GM18511 (cell line): Measurements from ENCODE around the gene MATK.
"Not testable (repeated sequence)": the region's sequence is repeated elsewhere in the genome, so short reads cannot be mapped to it uniquely, and the experiment has no call there.

Source experiments
- ATAC-seq: cut with Tn5 transposase; IDR thresholded peaks from one replicate; pipeline ENCODE4 v1.9.1; 2021; ENCODE audit warnings: mild to moderate bottlenecking, moderate library complexity; ENCODE audit not compliant: unreplicated experiment

MATK gene

DNA sequence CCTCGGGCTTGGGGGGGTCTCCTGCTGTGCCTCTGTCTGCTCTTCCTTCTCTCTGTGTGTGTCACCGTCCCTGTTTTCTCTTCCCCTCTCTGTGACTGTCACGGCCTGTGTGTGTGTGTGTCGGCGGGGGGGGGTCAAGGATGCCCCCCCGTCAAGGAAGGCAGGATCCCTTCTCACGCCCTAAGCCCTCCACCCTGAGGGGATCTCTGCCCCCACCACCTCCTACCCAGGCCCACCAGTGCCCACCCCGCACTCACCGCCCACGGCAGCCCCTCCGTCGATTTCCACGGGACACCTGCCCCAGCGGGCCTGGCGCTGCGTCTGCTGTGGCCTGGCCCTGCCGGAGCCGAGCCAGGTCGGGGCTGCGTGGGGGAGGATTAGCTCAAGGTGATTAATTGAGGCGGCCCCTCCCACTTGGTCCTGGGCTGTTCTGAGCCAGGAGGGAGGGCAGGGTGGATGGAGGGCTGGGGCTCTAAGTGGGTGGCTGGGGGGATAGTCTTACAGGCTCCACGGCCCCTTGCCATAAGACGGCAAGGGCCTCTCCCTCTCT, 14.2 kb downstream of the MATK start, which contains the start of gene RAX2:
RAX2 (minus strand) TSS at position 323 of the 550 bp plus-strand sequence. CDS start 486 bp downstream, outside the sequence.
- ATAC-seq, result no peak

DNA sequence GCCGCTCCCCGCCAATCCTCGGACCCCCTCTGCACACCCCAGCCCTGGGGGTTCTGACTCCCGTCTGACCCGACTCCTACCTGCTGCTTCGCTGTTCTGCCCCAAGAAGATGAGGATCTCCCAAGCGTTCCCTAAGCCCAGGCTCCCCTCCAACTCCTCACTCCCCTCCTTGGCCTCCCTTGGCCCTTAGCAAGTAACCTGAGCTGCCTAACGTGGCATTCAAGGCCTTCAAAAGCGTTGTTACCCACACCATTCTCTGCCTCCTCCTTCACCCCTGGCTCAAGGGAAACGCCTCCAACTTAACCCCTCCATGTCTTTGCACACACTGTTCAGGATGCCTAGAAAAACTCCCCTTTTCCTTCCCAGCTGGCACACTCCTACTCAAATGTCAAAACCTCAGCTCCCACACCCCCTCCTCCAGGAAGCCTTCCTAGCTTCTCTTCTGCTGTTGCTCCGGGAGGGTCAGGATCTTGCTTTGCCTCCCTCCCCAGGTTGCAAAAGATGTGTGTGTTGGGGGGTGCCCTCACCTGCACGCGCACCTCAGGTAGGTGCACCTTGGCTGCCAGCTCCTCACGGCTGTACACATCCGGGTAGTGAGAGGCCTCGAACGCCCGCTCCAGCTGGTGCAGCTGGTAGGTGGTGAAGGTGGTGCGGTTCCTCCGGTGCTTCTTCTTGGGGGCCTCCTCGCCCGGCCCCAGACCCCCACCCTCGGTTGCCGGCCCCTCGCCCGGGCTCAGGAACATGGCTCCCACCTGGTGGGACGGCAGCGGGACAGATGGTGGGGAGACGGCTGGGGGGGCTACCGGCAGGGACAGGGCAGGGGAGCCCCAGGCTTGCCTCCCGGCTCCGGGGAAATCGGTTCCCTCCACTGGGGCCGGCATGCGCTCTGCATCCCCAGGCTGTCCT, 14.9 kb downstream of the MATK start:
- ATAC-seq, result no peak

- ATAC-seq, result no peak
Observed at GRCh38 chr19:3770136-3770999, 15.8 kb downstream of the MATK start.

DNA sequence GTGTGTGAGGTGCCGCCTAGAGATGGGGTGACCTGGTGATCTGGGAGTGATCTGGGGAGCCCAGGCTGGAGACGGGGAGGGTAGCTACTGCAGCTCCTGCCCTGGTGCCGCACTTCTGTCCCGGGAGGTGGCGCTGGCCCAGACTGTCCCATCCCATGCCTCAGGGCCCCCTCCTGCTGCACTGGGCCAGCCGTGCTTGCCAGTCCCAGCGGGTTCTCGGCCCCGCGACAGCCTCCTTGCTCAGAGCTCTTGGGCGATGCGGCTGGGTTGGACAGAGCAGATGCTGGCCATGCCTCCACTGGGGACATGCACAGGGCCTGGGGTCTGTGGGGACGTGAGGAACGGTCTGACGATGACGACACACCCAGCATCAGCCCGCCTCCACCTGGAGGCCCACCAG, 16.7 kb downstream of the MATK start:
- no peak for ATAC-seq

- no peak for ATAC-seq
Observed at GRCh38 chr19:3768748-3769099, 17.5 kb downstream of the MATK start.

DNA sequence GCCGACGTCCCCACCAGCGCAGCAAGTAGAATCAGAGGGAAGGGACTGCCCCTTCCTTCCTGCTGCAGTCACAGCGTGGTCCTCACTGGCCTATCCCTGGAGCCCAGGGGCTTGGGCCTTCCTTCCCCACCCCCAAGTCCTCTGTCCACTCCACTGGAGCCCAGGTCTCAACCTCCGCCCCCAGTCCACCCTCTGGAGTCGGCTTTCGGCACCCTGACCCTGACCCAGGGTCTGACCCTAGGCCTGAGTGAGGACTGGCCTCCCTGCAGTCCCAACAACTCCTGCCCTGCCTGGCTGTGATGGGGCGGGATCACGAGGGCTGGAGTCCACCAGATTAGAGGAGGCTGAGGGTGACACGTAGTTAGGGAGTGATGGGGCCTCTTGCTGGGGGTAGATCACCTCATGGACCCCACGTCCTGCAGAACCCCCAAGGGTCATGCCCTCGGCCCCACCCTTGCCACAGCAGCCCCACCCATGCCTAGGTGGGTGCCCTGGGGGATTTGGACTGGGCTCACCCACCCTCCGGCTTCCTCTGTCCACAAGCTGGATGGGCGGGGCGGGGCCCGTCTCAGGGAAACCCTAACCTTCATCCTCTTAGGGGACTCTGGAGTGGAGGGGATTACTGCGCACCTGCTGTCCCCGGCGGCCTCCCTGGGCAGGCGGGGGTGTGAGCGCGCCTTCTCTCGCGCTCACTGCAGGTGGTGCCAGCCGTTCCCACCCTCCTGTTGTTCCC, 18.0 kb downstream of the MATK start:
- ATAC-seq, result no peak

- no peak for ATAC-seq
Observed at GRCh38 chr19:3767050-3767449, 19.1 kb downstream of the MATK start.

GRCh38 chr19:3766520-3766919, 19.7 kb downstream of the MATK start:
- no peak for ATAC-seq

- not testable (repeated sequence) for ATAC-seq
Observed at GRCh38 chr19:3765757-3766156, 20.4 kb downstream of the MATK start.

GRCh38 chr19:3765121-3765520, 21.1 kb downstream of the MATK start:
- no peak for ATAC-seq

GRCh38 chr19:3762501-3763459, 23.4 kb downstream of the MATK start, which contains the start of gene MRPL54:
MRPL54 (plus strand) TSS chr19:3762682; CDS start chr19:3762701, 19 bp downstream.
- peak; percentile 77 for ATAC-seq

DNA sequence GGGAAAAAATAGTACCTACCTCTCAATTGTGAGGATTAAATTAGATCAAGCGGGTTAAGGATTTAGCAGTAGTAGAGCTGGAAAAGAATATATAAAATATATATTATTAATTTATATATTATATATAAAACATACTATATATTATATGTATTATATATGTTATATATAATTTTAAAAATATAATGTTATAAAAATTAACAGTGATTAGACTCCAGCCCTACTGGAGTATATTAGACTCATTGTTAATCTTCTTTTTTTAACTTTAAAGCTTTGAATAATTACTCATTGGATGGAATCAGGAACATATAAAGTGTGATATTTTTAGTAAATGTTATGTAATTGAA, 24.1 kb downstream of the MATK start:
- no peak for ATAC-seq

DNA sequence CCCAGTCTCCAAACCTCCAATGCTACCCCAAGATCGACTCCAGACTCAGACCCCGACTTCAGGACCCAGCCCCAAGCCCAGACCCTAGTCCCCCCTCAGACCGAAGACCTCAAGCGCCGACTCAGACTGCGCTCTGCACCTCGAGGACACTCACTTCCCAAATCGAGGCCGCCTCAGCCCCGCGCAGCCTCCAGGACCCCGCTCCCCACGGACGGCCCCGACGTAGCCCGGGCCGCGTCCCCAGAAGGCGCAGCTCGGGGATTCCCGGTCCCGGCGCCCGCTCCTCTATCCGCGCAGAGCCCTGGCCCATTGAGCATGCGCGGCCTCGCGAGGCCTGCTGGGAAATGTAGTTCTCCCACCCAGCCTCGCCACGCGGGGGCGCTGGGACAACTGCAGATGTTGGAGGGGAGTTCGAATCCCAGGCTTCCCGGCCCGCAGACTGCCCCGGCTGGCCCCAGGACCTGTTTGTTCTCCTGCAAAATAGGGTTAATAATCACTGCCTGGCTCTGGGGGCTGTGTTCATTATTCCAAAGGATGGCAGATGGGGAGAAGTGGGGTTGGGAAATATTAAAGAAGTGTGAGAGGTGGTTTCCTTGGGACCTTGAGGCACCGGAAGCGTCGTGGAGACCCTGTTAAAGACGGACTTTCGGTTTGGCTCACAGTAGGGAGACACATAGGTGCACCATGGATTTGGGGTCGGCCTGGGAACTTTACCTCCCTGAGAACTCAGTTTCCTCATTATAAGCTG, 24.6 kb downstream of the MATK start, which contains the start of gene APBA3:
APBA3 (minus strand) TSS at position 311 of the 748 bp plus-strand sequence. CDS start 1,428 bp downstream, outside the sequence.
- peak; percentile 43 for ATAC-seq

- no peak for ATAC-seq
Observed at GRCh38 chr19:3760871-3761361, 25.3 kb downstream of the MATK start.

- no peak for ATAC-seq
Observed at GRCh38 chr19:3759482-3760254, 26.5 kb downstream of the MATK start.

GRCh38 chr19:3758297-3758696, 27.9 kb downstream of the MATK start:
- not testable (repeated sequence) for ATAC-seq

DNA sequence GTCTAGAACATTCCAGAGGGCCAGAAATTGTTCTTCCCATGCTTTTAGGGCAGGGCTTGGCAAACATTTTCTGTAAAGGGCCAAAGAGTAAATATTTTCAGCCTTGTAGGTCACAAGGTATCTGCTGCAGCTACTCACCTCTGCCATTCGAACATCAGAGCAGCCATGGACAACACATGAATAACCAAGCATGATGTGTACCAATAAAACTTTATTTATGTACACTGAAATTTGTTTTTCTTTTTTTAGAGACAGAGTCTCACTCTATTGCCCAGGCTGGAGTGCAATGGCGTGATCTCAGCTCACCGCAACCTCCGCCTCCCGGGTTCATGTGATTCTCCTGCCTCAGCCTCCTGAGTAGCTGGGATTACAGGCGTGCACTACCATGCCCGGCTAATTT, 28.5 kb downstream of the MATK start:
- ATAC-seq, result not testable (repeated sequence)
